ENCODE results near the gene ARHGEF28. TPM values are rescaled to one million over a fixed set of nuclear protein-coding genes. Genes with fewer than 3 reads are reported as not detected.

ARHGEF28 gene
- total and polyA plus RNA-seq, 2 donors (not counting 1 experiment from before 2014, with no cell fraction given), result 2.3 to 34.3 TPM

DNA sequence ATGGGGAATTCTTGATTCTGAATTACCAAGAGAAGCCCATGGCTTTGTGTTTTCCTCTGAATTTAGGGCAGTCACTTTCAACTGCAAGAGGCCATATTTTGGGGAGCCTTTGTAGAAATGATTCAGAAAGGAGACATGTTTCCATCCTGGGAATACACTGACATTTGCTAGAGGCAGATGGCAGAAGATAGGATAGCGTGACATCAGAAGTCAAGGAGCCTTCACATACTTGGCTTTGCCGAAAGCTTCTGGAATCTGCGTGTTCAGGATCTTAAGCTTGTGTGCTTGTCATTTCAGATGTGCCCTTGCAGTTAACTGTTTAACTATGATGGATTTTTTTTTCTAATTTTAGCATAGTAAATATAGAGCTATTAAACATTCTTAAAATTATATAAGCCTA lies 296.2 kb downstream of the ARHGEF28 start:
- Histone ChIP-seq H3K27me3 (ENCODE audit: control insufficient read depth, insufficient read depth, low read length) (no peaks in the 10 kb centered on the region), H3K4me2 (ENCODE audit: extremely low read depth, insufficient read depth, low read length) (no peak overlapping the region), H3K4me1 (ENCODE audit: control insufficient read depth, extremely low read depth, insufficient read depth, low read length) (no peaks in the 10 kb centered on the region), H3K4me3 (replicated peaks in 1 of 4; ENCODE audit: control extremely low read depth in 1 of 4, insufficient read depth in 1 of 4, low read depth in 3 of 4, low read length in 4 of 4) (no peak overlapping the region), H3K79me2 (ENCODE audit: control insufficient read depth, insufficient read depth, low read length) (no peaks in the 10 kb centered on the region), H3K9me3 (ENCODE audit: control insufficient read depth, insufficient read depth, low read depth, low read length) (no peaks in the 10 kb centered on the region), H3K36me3 (ENCODE audit: control insufficient read depth, insufficient read depth, low read length) (no peaks in the 10 kb centered on the region), H4K20me1 (ENCODE audit: control insufficient read depth, extremely low read depth, insufficient read depth, low read length) (no peaks in the 10 kb centered on the region), H3K27ac (ENCODE audit: insufficient read depth, low read length) (no peak overlapping the region), H2AFZ (ENCODE audit: low read length) (no peak overlapping the region), H3K9ac (ENCODE audit: insufficient read depth, low read length) (no peak overlapping the region)
- TF ChIP-seq, protein P1, sequence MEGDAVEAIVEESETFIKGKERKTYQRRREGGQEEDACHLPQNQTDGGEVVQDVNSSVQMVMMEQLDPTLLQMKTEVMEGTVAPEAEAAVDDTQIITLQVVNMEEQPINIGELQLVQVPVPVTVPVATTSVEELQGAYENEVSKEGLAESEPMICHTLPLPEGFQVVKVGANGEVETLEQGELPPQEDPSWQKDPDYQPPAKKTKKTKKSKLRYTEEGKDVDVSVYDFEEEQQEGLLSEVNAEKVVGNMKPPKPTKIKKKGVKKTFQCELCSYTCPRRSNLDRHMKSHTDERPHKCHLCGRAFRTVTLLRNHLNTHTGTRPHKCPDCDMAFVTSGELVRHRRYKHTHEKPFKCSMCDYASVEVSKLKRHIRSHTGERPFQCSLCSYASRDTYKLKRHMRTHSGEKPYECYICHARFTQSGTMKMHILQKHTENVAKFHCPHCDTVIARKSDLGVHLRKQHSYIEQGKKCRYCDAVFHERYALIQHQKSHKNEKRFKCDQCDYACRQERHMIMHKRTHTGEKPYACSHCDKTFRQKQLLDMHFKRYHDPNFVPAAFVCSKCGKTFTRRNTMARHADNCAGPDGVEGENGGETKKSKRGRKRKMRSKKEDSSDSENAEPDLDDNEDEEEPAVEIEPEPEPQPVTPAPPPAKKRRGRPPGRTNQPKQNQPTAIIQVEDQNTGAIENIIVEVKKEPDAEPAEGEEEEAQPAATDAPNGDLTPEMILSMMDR (conservative IDR thresholded peaks at IDR 0.05 in 1 of 2, IDR thresholded peaks at IDR 0.05 in 1 of 2; ENCODE audit: low read depth in 1 of 2, low read length in 2 of 2), result no peak
- no peak for TF ChIP-seq EZH2 (IDR thresholded peaks at IDR 0.05; ENCODE audit: low read length, missing control alignments)
- no peak for DNase-seq (ENCODE audit: low read depth in 2 of 2)

DNA sequence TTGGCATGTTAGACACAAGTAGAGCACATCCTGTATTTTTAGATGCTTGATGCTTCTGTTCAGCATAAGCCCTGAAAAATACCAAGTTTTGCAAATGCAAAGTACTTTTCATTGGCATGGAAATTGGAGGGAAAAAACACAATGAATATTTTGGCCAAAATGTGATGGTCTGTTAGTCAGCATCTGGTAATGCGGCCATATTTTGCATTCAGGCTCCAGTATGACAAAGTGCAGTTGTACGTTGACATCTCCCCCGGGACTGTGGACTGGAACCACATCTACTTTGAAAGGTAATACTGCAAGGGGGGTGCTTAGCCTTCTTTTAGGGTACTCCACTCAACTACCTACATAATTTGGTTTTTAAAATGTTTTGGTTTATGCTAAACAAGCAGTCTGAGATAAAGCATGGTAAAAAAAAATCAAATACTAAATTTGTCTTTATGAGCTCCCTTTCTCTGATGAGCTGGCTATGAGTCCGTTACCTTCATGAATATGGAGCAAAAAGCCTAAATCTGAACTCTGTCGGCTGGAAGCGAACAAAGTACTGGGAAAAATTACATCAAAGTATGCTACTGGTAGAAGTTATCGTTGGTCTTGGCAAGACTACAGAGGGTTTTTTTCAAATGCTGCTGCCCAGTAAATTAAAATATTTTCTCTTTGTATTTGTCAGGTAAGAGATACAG lies 297.0 kb downstream of the ARHGEF28 start:
- Histone ChIP-seq H4K20me1 (ENCODE audit: control insufficient read depth, extremely low read depth, insufficient read depth, low read length) (no peaks in the 10 kb centered on the region), H3K79me2 (ENCODE audit: control insufficient read depth, insufficient read depth, low read length) (no peaks in the 10 kb centered on the region), H3K9me3 (ENCODE audit: control insufficient read depth, insufficient read depth, low read depth, low read length) (no peaks in the 10 kb centered on the region), H3K27ac (ENCODE audit: insufficient read depth, low read length) (no peak overlapping the region), H3K4me2 (ENCODE audit: extremely low read depth, insufficient read depth, low read length) (no peak overlapping the region), H3K36me3 (ENCODE audit: control insufficient read depth, insufficient read depth, low read length) (no peaks in the 10 kb centered on the region), H3K27me3 (ENCODE audit: control insufficient read depth, insufficient read depth, low read length) (no peaks in the 10 kb centered on the region), H3K4me3 (replicated peaks in 1 of 4; ENCODE audit: control extremely low read depth in 1 of 4, insufficient read depth in 1 of 4, low read depth in 3 of 4, low read length in 4 of 4) (no peak overlapping the region), H3K9ac (ENCODE audit: insufficient read depth, low read length) (no peak overlapping the region), H3K4me1 (ENCODE audit: control insufficient read depth, extremely low read depth, insufficient read depth, low read length) (no peaks in the 10 kb centered on the region), H2AFZ (ENCODE audit: low read length) (no peak overlapping the region)
- TF ChIP-seq, protein P1 (conservative IDR thresholded peaks at IDR 0.05 in 1 of 2, IDR thresholded peaks at IDR 0.05 in 1 of 2; ENCODE audit: low read depth in 1 of 2, low read length in 2 of 2), result no peak
- TF ChIP-seq EZH2 (IDR thresholded peaks at IDR 0.05; ENCODE audit: low read length, missing control alignments), result no peak
- no peak for DNase-seq (ENCODE audit: low read depth in 2 of 2)

DNA sequence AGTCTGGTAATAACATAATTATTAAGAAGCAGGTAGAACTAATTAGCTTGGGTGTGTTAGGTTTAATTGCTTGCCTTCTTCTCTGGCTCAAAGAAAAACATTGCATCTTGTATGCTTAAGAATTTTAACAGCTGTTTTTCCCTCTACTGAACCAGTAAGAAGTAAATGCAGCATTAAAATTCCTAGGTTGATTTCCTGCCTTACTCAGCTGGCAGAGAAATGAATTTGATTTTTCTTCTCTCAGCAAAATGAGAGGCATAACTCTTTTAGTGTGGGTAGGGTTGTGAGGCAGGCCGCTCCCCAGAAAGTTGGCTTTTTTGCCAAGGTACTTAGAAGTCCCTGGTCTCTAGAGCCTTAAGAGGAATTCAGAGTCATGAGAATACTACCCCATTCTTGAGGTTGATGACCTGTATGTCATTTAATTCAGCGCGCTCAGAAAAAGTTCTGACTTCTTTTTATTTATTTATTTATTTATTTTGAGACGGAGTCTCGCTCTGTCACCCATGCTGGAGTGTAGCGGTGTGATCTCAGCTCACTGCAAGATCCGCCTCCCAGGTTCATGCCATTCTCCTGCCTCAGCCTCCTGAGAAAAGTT lies 302.6 kb downstream of the ARHGEF28 start:
- peak in 1 of 2 donors; percentile 28 for DNase-seq (ENCODE audit: low read depth in 2 of 2)
- TF ChIP-seq, protein P1 (conservative IDR thresholded peaks at IDR 0.05 in 1 of 2, IDR thresholded peaks at IDR 0.05 in 1 of 2; ENCODE audit: low read depth in 1 of 2, low read length in 2 of 2), result no peak
- no peak for TF ChIP-seq EZH2 (IDR thresholded peaks at IDR 0.05; ENCODE audit: low read length, missing control alignments)
- Histone ChIP-seq H3K36me3 (ENCODE audit: control insufficient read depth, insufficient read depth, low read length) (no peaks in the 10 kb centered on the region), H4K20me1 (ENCODE audit: control insufficient read depth, extremely low read depth, insufficient read depth, low read length) (no peaks in the 10 kb centered on the region), H3K9me3 (ENCODE audit: control insufficient read depth, insufficient read depth, low read depth, low read length) (no peaks in the 10 kb centered on the region), H2AFZ (ENCODE audit: low read length) (no peak overlapping the region), H3K27ac (ENCODE audit: insufficient read depth, low read length) (no peak overlapping the region), H3K4me1 (ENCODE audit: control insufficient read depth, extremely low read depth, insufficient read depth, low read length) (no peaks in the 10 kb centered on the region), H3K27me3 (ENCODE audit: control insufficient read depth, insufficient read depth, low read length) (no peaks in the 10 kb centered on the region), H3K4me3 (replicated peaks in 1 of 4; ENCODE audit: control extremely low read depth in 1 of 4, insufficient read depth in 1 of 4, low read depth in 3 of 4, low read length in 4 of 4) (no peak overlapping the region), H3K9ac (ENCODE audit: insufficient read depth, low read length) (no peak overlapping the region), H3K4me2 (ENCODE audit: extremely low read depth, insufficient read depth, low read length) (no peak overlapping the region), H3K79me2 (ENCODE audit: control insufficient read depth, insufficient read depth, low read length) (no peaks in the 10 kb centered on the region)

Data from fibroblast of lung (primary cell).